Cardiac fibroblast (primary cell): ENCODE measurements around the gene AKAP6.

Experiments used
- DNase-seq, 2 donors: peaks; one replicate each; pipeline versions ENCODE4 v3.0.0 to v3.0.0-alpha.2; 2010; ENCODE audit warnings: low read depth in 2 of 2
- H3K4me3 ChIP-seq, 2 donors: replicated peaks in 1 of 2; 1 replicate in 1 of 2; 2 replicates in 1 of 2; pipeline ENCODE4 v1.5.1; 2011; ENCODE audit warnings: low read depth in 2 of 2, low read length in 2 of 2, mild to moderate bottlenecking in 2 of 2, moderate library complexity in 1 of 2
- CTCF ChIP-seq: IDR thresholded peaks from one replicate; pipeline ENCODE4 v1.5.1; 2011; ENCODE audit warnings: low read depth, mild to moderate bottlenecking, low read length, inconsistent platforms

AKAP6 gene

GRCh38 chr14:32661216-32661615 lies 332.1 kb downstream of the AKAP6 start:
- TF ChIP-seq CTCF = no peak
- H3K4me3 ChIP-seq = no peak overlapping the region
- no peak for DNase-seq

- H3K4me3 ChIP-seq = no peak overlapping the region
- no peak for TF ChIP-seq CTCF
- DNase-seq = peak in 1 of 2 donors; percentile 53
Observed at GRCh38 chr14:32662211-32662610, 333.1 kb downstream of the AKAP6 start.

- DNase-seq = peak in 1 of 2 donors; percentile 18
- no peak for TF ChIP-seq CTCF
- no peak overlapping the region for H3K4me3 ChIP-seq
Observed at GRCh38 chr14:32666308-32666707, 337.2 kb downstream of the AKAP6 start.

- TF ChIP-seq CTCF = no peak
- no peak overlapping the region for H3K4me3 ChIP-seq
- no peak for DNase-seq
Observed at GRCh38 chr14:32667287-32667686, 338.2 kb downstream of the AKAP6 start.

- TF ChIP-seq CTCF = no peak
- no peak for DNase-seq
- H3K4me3 ChIP-seq = no peak overlapping the region
Observed at GRCh38 chr14:32667791-32668190, 338.7 kb downstream of the AKAP6 start.

- TF ChIP-seq CTCF = no peak
- no peak overlapping the region for H3K4me3 ChIP-seq
- DNase-seq = peak in 1 of 2 donors; percentile 43
Observed at GRCh38 chr14:32669391-32669790, 340.3 kb downstream of the AKAP6 start.

GRCh38 chr14:32675433-32675832 lies 346.3 kb downstream of the AKAP6 start:
- no peak for TF ChIP-seq CTCF
- H3K4me3 ChIP-seq = no peak overlapping the region
- DNase-seq = no peak
